ENCODE measurements around the gene PICK1. TPM values are rescaled to one million over a fixed set of nuclear protein-coding genes. Genes with fewer than 3 reads are reported as not detected.

The PICK1 gene
- total and polyA plus RNA-seq, 8 donors: 12.5 to 55.0 (median 23.3) TPM

- H3K4me3 ChIP-seq: no peak overlapping the region
- no peak for ATAC-seq
- peaks cover 5 to 11% (median 10%) of the 10 kb centered on the region in 3 donors for H3K4me1 ChIP-seq
- no peaks in the 10 kb centered on the region for H3K27me3 ChIP-seq
- no peaks in the 10 kb centered on the region for H3K9me3 ChIP-seq
- no peak overlapping the region for H3K27ac ChIP-seq
- H3K36me3 ChIP-seq: no peaks in the 10 kb centered on the region
- no peak for TF ChIP-seq CTCF (IDR thresholded peaks at IDR 0.05)
- intact Hi-C loops (cut with DNase I): no loop called here
- FAIRE-seq: no peak
- DNase-seq: no peak
- WGBS, 2 donors: 68 to 82% methylated on average over 8 of the region's 8 CpGs
These were observed 46.4 kb downstream of the PICK1 start for GRCh38 chr22:38103641-38104040.

GRCh38 chr22:38104084-38104483, 46.9 kb downstream of the PICK1 start:
- no peak for TF ChIP-seq CTCF (IDR thresholded peaks at IDR 0.05)
- Histone ChIP-seq H3K9me3 (no peaks in the 10 kb centered on the region), H3K27ac (no peak overlapping the region), H3K36me3 (no peaks in the 10 kb centered on the region), H3K4me1 (peaks cover 5 to 11% (median 10%) of the 10 kb centered on the region in 3 donors), H3K4me3 (no peak overlapping the region), H3K27me3 (no peaks in the 10 kb centered on the region)
- FAIRE-seq: no peak
- no peak for DNase-seq
- WGBS, 2 donors: 76 to 81% methylated on average over 6 of the region's 6 CpGs
- no peak for ATAC-seq
- intact Hi-C loops (cut with DNase I): no loop called here

- peaks cover 5 to 11% (median 10%) of the 10 kb centered on the region in 3 donors for H3K4me1 ChIP-seq
- no peaks in the 10 kb centered on the region for H3K27me3 ChIP-seq
- ATAC-seq: peak in 2 of 4 donors; percentile 1 to 5
- H3K27ac ChIP-seq: peak overlapping the region in 1 of 4 donors; percentile 66
- H3K4me3 ChIP-seq: no peak overlapping the region
- H3K9me3 ChIP-seq: no peaks in the 10 kb centered on the region
- peak in 1 of 6 donors; percentile 62 for DNase-seq
- WGBS, 2 donors: 65 to 75% methylated on average over 17 of the region's 17 CpGs
- no peaks in the 10 kb centered on the region for H3K36me3 ChIP-seq
- no peak for TF ChIP-seq CTCF (IDR thresholded peaks at IDR 0.05)
- no peak for FAIRE-seq
- intact Hi-C loops (cut with DNase I): no loop called here
These were observed 49.8 kb downstream of the PICK1 start for GRCh38 chr22:38106814-38107578.

GRCh38 chr22:38107692-38108515, 50.7 kb downstream of the PICK1 start:
- 39 to 47% methylated on average over 17 of the region's 17 CpGs for WGBS, 2 donors
- H3K4me3 ChIP-seq: no peak overlapping the region
- ATAC-seq: peak; percentile 81 to 91 (median 87)
- TF ChIP-seq CTCF (IDR thresholded peaks at IDR 0.05): no peak
- peaks cover 5 to 11% (median 10%) of the 10 kb centered on the region in 3 donors for H3K4me1 ChIP-seq
- H3K9me3 ChIP-seq: no peaks in the 10 kb centered on the region
- no peaks in the 10 kb centered on the region for H3K27me3 ChIP-seq
- H3K27ac ChIP-seq: peak overlapping the region; percentile 29 to 66 (median 62)
- peak; percentile 80 to 91 (median 84) for DNase-seq
- no peak for FAIRE-seq
- intact Hi-C loops (cut with DNase I): no loop called here
- no peaks in the 10 kb centered on the region for H3K36me3 ChIP-seq
